ENCODE results near the gene TCAIM. TPM values are rescaled to one million over a fixed set of nuclear protein-coding genes. Genes with fewer than 3 reads are reported as not detected.

The TCAIM gene
- total RNA-seq, 1 donor from 2014 or later, result 22.4 TPM

DNA sequence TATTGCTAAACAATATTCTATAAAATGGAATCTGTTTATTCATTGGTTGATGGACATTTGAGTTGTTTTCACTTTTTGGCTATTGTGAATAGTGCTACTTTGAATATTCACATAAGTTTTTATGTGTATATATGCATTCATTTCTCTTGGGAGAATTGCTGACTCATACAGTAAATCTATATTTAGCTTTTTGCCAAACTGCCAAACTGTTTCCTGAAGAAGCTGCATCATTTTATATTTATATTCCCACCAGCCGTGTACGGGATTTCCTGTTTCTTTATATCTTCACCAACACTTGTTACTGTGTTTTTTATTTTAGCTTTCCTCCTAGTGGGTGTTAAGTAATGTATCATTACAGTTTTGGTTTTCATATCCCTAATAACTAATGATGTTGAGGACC lies 12.5 kb upstream of the TCAIM start:
- Mint-ChIP-seq H3K9me3 (no peaks in the 10 kb centered on the region), H3K4me1 (ENCODE audit: unreplicated experiment) (no peaks in the 10 kb centered on the region), H3K36me3 (no peaks in the 10 kb centered on the region), H3K27me3 (peaks cover 8% of the 10 kb centered on the region), H3K27ac (no peak overlapping the region), H3K4me3 (no peak overlapping the region)
- TF ChIP-seq, protein P1, sequence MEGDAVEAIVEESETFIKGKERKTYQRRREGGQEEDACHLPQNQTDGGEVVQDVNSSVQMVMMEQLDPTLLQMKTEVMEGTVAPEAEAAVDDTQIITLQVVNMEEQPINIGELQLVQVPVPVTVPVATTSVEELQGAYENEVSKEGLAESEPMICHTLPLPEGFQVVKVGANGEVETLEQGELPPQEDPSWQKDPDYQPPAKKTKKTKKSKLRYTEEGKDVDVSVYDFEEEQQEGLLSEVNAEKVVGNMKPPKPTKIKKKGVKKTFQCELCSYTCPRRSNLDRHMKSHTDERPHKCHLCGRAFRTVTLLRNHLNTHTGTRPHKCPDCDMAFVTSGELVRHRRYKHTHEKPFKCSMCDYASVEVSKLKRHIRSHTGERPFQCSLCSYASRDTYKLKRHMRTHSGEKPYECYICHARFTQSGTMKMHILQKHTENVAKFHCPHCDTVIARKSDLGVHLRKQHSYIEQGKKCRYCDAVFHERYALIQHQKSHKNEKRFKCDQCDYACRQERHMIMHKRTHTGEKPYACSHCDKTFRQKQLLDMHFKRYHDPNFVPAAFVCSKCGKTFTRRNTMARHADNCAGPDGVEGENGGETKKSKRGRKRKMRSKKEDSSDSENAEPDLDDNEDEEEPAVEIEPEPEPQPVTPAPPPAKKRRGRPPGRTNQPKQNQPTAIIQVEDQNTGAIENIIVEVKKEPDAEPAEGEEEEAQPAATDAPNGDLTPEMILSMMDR (conservative IDR thresholded peaks at IDR 0.05), result no peak
- no peak for DNase-seq (ENCODE audit: extremely low spot score, unreplicated experiment)

DNA sequence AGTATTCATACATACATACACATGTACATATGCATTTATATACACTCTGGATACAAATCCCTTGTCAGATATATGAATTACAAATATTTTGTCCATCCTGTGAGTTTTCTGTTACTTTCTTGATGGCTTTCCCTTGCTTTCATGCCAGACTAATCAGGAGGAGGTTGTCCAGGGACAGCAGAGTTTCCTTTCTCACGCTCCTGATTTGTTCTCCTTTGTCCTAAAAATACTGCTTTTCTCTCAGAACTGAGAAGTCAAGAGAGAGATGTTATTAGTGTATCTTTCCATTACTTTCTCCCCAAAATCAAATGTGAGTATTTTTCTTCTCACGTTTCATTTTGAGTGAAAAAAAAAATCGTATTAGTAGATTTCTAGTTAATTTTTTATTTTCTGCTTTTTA lies 12.1 kb upstream of the TCAIM start:
- no peak for DNase-seq (ENCODE audit: extremely low spot score, unreplicated experiment)
- H3K4me3 Mint-ChIP-seq, result no peak overlapping the region
- TF ChIP-seq, protein P1 (conservative IDR thresholded peaks at IDR 0.05), result no peak
- H3K27ac Mint-ChIP-seq, result no peak overlapping the region
- H3K27me3 Mint-ChIP-seq, result peaks cover 8% of the 10 kb centered on the region
- H3K36me3 Mint-ChIP-seq, result no peaks in the 10 kb centered on the region
- H3K4me1 Mint-ChIP-seq (ENCODE audit: unreplicated experiment), result no peaks in the 10 kb centered on the region
- no peaks in the 10 kb centered on the region for H3K9me3 Mint-ChIP-seq

DNA sequence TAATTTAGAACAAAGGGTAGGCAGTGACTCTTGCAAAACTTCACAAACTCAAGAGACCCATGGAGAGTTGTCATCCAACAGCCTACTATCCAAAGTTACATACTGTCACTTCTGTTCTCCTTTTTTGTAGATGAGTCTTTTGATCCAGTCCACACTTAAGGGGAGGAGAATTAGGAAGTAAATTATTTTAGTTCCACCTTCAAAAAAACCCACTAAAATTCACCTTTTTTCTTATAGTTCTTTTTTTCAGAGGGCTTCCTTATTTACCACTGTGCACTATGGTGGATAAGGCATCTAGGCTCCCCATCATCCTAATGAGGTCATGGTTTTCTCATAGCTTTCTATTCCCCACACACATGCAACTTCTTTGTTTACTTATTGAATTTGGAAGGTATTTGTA lies 8.6 kb upstream of the TCAIM start:
- H3K36me3 Mint-ChIP-seq, result no peaks in the 10 kb centered on the region
- TF ChIP-seq, protein P1 (conservative IDR thresholded peaks at IDR 0.05), result no peak
- no peak overlapping the region for H3K27ac Mint-ChIP-seq

DNA sequence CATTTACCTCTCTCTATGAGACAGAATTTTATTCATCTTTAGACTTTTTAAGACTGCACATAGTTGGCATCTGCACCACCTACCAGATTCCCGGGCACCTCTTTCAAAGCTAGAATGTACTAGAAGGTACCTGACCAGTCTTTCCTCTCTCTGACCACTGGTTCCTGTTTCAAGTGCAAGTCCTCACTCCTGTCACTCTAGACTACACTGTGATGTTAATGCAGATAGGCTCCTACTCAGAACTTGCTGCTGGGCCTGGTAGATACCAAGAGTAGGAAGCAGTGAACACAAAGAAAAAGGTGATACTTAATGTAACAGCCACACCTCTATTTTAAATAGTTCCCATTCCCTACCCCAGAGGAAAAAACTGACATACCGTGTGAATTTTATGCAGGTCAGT lies 8.1 kb upstream of the TCAIM start:
- Mint-ChIP-seq H3K4me1 (ENCODE audit: unreplicated experiment) (no peaks in the 10 kb centered on the region), H3K27me3 (peaks cover 8% of the 10 kb centered on the region), H3K27ac (no peak overlapping the region), H3K36me3 (no peaks in the 10 kb centered on the region), H3K9me3 (no peaks in the 10 kb centered on the region), H3K4me3 (no peak overlapping the region)
- TF ChIP-seq, protein P1 (conservative IDR thresholded peaks at IDR 0.05), result no peak
- no peak for DNase-seq (ENCODE audit: extremely low spot score, unreplicated experiment)

More for the DNA sequence above, 8.6 kb upstream of the TCAIM start:
- H3K4me3 Mint-ChIP-seq, result no peak overlapping the region
- no peaks in the 10 kb centered on the region for H3K4me1 Mint-ChIP-seq (ENCODE audit: unreplicated experiment)
- no peak for DNase-seq (ENCODE audit: extremely low spot score, unreplicated experiment)
- no peaks in the 10 kb centered on the region for H3K9me3 Mint-ChIP-seq
- peaks cover 8% of the 10 kb centered on the region for H3K27me3 Mint-ChIP-seq

DNA sequence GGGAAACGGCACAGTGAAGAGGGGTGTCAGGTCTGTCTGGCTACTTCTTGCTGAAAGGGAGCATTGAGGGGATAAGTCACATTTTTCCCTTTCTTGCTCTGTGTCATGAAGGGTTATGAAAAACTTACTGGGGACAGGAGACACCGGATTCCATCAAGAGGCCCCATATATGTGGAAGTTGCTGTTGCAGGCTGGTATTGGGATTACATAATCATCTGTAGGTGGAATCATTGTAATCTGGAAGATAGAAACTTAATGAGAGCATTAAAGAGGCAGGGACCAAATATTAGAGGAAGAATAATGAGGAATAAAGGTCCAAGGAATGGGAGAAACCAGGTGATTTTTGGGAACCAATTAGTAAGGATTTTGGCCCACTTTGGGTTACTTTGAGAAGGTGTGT lies 4.2 kb upstream of the TCAIM start:
- no peaks in the 10 kb centered on the region for H3K9me3 Mint-ChIP-seq

More for the DNA sequence above, 4.2 kb upstream of the TCAIM start:
- Mint-ChIP-seq H3K27ac (no peak overlapping the region), H3K27me3 (peaks cover 8% of the 10 kb centered on the region), H3K36me3 (no peaks in the 10 kb centered on the region), H3K4me3 (no peak overlapping the region), H3K4me1 (ENCODE audit: unreplicated experiment) (peaks cover 5% of the 10 kb centered on the region)
- TF ChIP-seq, protein P1 (conservative IDR thresholded peaks at IDR 0.05), result no peak
- no peak for DNase-seq (ENCODE audit: extremely low spot score, unreplicated experiment)

Data from type B pancreatic cell (in vitro differentiated cells).